ENCODE data around the gene EFCAB11.

EFCAB11 gene

DNA sequence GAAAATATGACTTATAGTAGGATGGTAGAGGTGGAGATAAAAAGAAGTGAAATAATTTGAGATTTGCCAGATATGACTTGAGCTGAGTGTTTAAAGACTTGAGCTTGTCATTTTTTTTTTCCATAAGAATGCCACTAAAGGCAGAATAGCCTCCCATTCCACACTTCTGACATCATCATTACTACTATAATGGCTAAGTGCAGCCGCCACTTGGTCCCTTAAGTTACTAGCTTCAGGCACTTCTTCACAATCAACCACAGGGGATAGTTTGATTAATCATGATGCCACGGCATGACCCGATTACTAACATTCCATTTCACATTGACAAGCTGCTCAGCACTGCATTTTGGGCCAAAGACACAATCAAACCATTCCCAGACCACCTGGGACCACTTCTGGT, 127.9 kb downstream of the EFCAB11 start:
- no peak for DNase-seq (ENCODE audit: low read depth in 4 of 4, low spot score in 1 of 4)

DNA sequence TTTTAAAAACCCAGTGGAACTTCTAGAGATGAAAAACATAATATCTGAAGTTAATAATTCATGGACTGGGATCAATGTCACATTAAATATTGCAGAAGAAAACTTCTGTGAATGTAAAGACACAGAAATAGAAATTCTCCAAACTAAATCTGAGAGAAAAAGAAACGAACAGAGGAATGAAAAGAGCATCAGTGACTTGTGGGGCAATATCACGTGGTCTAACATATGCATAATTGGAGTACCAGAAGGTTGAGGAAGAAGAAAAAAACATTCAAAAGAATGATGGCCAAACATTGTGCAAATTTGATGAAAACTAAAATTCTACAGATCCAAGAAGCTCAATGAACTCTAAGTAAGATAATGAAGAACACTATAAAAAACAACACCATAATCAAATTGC, 130.8 kb downstream of the EFCAB11 start:
- no peak for DNase-seq (ENCODE audit: low read depth in 4 of 4, low spot score in 1 of 4)

DNA sequence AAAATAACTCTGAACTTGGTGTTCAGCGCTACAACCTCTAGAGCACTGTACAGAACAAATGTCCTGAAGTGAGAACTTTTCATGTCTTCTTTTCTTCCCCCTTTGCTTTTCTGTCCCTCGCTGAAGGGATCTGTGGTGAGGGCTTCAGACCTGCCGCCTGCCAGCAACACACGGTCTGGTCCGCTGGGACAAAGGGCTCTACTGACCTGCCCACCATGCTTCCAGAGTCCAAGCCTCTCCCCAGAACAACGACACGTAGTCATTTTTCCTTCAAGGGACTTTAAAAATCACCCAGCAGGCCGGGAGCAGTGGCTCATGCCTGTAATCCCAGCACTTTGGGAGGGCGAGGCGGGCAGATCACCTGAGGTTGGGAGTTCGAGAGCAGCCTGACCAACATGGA, 140.4 kb downstream of the EFCAB11 start:
- DNase-seq (ENCODE audit: low read depth in 4 of 4, low spot score in 1 of 4), result no peak

DNA sequence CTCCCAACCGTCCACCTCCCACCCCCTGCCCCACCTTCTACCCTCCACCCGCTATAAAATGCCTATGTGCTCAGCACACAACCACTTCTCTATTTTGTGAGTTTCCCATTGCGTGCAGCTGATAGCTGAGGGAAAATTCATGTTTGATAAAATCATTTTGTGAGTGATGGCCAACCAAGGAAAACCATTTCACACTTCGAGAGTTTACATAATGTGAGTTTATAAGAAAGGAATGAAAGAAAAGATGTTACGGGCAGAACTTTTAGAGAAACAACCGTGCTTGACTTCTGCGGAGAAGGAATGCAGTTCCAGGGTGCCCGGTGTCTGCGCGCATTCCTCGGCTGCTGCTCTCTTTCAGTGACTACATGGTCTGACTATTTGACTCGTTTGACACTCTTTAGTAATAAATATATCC, 140.9 kb downstream of the EFCAB11 start:
- DNase-seq (ENCODE audit: low read depth in 4 of 4, low spot score in 1 of 4), result no peak

DNA sequence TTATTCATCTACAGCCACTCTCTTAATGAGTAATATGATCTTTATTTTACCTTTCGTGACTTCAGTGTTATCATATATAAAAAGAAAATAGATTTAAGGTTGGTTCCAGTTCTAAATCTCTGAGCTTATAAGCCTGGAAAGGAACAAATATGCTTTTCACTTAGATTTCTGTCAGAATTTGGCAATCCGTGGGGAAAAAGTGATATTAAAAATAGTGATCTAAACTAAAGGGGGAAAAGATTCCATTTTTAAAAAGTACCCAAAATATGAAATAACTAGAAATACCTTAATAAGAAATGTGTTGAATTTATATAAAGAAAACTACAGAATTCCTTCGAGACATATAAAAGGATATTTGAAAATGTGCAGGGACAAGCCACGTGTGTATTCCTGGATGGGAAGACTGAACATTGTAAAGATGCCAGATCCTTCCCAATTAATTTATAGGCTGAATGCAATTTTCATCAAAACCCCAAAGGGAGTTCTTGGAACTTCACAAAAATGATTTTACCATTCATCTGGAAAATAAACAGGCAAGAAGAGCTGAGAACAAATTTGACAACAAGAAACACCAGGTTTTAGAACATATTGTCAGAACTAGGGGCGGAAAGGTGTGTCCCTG, 142.5 kb downstream of the EFCAB11 start:
- DNase-seq (ENCODE audit: low read depth in 4 of 4, low spot score in 1 of 4), result no peak

DNA sequence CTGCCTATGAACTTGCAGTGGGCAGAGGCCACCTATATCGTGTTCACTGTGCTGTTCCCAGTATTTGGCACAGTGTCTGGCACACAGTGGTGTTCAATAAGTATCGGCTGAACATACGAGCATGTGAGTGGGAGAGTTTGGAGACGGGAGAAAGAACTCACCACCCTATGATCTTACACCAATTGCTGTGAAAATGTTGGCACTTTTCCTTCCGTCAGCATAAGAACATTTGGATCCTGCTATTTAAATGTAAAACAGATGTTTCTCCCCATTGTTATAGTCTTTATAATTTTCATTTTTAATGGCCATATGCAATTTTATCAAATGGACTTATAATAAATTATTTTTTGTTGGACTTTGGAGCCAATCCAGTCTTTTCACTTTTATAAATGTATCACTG, 144.4 kb downstream of the EFCAB11 start:
- DNase-seq (ENCODE audit: low read depth in 4 of 4, low spot score in 1 of 4), result no peak

DNA sequence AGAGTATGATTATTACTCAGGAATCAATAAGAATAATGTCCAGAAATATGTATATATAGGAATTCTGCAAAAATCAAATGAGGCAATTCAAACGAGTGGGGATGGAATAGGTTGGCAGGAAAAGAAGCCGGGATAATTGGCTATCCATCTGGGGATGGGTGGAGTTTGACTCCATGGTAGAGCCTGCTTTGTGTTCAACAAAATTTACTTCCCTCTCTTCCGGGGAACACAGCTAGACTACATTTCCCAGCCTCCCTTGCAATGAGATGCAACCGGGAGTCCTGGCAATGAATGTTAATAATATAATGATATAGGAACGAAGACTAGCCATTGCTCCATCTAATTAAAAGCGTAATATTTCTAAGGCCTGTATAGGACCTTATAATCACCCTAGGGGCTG, 146.6 kb downstream of the EFCAB11 start:
- no peak for DNase-seq (ENCODE audit: low read depth in 4 of 4, low spot score in 1 of 4)

DNA sequence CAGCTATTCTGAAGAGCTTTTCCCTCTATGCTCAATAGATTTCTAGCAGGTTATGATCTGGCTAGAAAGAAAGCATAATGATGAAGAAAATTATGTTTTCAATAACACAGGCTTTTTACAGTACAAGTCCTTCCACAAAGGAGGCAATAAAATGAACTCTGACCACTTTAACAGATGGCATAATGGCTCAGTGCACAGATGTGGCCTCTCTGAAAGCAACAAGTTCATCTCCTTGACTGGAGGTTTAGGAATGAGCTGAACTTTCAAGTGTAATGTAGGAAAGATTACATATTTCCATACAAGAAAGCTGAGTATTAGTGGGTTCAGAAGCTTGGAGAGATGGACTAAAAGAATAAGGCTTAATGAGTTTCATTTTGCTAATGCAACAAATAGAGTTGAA, 147.4 kb downstream of the EFCAB11 start:
- DNase-seq (ENCODE audit: low read depth in 4 of 4, low spot score in 1 of 4), result no peak

DNA sequence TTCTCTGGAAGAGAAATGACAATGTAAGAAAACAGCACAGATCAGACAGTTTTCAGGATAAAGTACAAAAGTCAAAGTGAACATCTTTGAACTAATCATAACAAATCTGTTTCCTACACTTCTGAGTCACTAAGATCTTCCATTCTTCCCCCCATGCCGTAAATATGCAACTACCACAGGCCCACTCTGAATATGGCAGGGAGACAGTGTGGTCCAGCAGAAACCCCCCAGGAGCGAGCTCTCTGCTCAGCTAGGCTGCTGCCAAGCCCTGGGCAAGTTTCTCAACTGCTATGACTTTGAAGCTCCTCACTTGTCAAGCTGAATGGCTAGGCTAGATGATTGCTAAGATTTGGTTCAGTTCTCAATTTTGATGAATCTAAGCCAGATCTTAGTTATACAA, 148.1 kb downstream of the EFCAB11 start:
- DNase-seq (ENCODE audit: low read depth in 4 of 4, low spot score in 1 of 4), result no peak

DNA sequence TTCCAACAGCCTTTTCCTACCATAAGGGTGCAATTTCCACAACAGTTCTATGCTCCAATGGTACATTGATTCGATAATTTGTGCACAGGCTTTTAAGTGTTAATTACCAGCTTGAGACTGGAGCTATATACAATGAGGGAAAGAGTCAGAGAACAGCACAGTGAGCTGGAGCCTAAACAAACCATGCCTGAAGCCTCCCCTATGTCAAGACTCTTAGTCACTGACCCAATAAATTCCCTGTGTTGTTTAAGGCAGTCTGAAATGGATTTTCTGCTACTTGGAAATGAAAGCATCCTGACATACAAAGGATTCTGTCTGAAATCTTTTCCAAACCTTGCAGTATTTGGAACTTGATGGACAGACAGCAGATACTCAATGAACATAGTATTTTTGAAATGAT, 149.0 kb downstream of the EFCAB11 start:
- DNase-seq (ENCODE audit: low read depth in 4 of 4, low spot score in 1 of 4), result no peak

DNA sequence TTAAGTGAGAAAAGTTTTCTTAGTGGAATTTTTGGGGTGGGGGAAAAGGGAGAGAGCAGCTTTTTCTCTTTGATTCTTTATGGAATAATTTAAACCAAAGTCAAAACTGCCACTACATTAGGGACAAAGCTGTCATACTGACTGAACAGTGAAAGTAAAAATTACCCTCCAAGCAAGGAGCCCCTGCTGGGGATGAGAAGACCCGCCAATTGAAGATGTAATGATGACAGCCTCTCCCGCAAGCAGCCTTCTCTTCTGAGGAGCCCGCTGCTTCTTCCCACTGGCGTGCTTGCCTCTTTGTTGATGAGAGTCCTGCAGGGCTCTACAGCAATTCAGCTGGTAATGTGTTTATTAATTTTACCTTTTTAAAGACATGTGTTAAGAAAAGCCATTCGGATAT, 151.0 kb downstream of the EFCAB11 start:
- no peak for DNase-seq (ENCODE audit: low read depth in 4 of 4, low spot score in 1 of 4)

DNA sequence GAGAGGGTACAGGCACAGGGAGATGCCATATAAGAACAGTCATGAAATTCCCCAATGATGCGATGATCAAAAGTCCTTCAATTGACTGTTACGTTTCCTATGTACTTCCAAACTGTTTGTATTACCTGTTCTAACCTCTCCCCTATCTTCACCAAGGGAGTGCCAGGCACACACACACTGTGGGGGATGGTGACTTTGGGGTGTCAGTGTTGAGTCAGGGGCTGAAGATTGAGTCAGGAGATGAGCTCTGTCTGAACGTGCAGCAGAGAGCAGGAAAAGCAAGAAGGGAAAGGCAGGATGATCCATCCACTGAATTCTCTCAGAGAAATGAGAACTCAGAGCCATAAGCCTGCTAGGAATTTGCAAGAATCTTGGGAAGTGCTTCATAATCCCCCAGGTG, 153.4 kb downstream of the EFCAB11 start:
- DNase-seq (ENCODE audit: low read depth in 4 of 4, low spot score in 1 of 4), result no peak

DNA sequence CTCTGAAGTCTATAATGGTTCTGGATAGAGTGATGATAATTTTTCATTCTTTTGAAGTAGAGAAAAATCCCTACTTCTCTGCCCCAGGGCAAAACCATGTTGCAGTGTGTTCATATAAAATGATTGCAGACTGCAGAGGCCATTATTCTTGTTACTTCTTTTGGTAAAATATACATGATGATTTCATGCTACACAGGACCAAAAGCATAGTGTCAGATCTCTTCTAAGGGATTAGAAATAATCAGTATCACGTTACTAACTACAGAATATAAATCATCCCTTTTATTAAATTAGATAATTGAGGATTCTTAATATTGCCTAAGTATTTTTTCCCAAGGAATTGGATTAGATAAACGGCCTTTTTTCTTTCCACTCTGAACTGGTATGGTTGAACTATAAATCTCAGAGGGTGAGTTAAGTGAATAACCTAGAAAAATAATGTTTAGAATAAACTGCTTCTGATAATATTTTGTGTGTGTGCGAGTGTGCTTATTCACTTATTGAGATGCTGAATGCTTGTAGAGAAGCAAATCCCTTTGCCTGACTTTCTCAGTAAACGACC, 156.2 kb downstream of the EFCAB11 start:
- no peak for DNase-seq (ENCODE audit: low read depth in 4 of 4, low spot score in 1 of 4)

DNA sequence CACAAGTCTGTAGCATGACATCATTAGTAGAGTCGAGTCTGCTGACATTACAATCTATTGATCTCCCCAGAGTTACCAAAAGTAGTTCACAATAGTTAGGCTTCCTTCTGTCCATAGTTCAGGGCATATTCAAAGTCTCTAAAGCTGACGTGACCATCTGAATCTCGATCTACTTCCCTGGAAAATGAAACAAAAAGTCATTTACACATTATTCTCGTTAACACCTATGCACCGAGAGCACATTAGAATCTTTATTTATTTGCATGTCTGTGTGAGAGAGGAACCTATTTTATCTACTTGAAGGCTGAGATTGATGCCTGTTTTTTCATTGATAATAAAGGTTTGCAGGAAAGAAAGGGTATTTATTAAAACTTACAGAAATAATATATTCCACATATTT, 157.4 kb downstream of the EFCAB11 start:
- no peak for DNase-seq (ENCODE audit: low read depth in 4 of 4, low spot score in 1 of 4)

DNA sequence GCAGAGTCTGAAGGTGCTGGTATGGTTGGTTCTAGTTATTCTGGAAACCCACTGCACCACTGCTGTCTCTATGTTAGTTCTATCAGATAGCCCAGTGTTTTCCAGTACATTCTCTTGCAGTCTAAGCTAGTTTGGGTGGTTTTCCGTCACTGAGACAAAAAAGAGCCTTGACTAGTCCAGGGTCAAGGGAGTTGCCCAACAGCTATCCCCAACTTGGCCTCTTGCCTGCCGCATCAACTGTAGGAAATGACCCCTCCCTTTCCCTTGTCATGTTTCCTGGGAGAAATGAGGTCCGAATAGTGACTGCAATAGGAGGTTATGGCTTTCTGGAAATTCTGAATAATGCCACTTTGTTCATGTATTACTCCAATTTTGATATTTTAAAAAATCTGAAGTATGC, 160.4 kb downstream of the EFCAB11 start:
- DNase-seq (ENCODE audit: low read depth in 4 of 4, low spot score in 1 of 4), result no peak

DNA sequence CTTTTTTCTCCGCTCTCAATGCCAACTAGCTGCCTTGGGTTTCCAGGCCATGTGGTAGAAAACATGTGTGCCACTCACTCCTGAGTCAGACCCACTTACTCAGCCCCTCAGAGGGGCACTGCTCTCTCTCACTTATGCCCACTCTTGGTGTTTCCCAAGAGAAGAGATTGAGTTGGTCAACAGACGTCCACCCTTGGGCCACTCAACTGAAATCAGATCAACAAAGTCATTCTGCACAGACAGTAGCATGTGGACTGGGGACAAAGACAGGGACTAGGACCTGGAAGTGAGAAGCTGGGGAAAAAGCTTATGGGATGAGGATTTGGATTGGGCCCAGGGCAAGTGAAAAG, 161.2 kb downstream of the EFCAB11 start:
- DNase-seq (ENCODE audit: low read depth in 4 of 4, low spot score in 1 of 4), result no peak

DNA sequence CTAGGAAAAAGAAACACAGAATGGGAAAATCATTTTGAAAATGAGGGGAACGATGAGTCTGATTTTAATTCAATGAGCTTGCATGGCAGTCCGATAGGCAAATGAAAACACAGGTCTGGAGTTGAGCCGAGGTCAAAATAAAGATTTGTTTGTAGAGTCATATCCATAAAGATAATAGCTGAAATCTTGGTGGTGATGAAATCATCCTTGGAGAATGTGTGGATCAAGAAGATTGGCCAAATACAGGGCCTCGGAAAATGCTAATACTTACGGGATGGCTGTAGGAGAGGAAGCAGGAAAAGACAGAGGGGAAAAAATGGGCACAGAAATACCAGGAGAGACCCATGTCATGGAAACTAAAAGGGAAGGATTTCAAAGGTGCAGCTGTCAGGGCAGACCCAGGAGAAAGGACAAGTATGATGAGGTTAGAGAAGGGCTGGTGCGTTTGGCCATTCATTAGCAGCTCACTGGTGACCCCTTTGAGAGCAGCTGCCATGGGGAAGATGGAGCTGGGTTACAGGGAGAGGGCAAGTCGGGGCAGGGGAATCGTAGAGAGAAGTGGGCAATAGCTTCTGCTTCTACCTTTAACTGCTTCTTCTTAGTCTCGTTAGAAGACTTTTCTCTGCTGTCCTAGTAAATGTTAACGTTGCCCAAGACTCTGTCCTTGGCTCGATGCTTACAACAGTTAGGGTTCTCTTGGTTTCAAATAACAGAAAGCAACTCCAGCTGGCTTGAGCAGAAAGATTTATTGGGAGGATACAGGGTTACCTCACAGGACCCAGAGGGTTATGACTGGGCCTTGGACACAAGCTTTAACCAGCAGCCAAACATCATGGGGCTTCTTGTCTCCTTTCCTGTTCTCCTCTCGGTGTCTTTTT, 161.8 kb downstream of the EFCAB11 start:
- DNase-seq (ENCODE audit: low read depth in 4 of 4, low spot score in 1 of 4), result no peak

DNA sequence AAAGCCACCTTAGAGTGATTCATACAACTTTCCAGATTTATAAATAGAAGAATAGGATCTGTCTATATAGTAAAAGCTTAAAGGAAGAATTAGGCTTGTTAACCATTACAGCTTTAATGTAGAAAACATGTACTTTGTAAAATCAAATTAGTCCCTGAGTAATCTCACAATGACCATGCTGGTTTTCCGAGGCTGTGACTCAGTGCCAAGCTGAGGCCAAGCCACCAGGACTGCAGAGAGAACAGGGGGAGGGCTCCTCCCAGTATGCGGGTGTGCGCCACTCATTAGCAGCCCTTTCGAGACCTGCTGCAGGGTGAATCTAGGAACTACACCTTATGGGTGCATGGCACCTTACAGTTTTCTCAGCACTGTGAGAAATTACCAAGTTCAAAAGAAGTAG, 167.0 kb downstream of the EFCAB11 start:
- no peak for DNase-seq (ENCODE audit: low read depth in 4 of 4, low spot score in 1 of 4)

DNA sequence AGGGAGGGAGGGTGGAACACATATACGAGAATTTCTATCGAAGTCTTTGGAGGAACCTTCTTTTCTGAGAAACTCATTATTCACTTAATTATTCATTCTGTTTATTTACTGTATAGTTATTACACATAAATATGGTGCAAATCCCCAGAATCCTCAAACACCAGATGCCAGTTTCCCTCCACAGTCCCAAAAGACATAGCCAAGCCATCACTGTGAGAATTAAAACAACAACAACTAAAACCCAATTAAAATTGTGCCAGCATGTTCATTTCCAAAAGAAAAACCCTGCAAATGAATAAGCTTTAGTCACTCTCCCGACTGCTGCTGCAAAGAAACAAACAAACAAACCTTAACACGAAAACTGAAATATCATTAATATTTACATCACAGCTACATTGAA, 173.5 kb downstream of the EFCAB11 start:
- DNase-seq (ENCODE audit: low read depth in 4 of 4, low spot score in 1 of 4), result no peak

DNA sequence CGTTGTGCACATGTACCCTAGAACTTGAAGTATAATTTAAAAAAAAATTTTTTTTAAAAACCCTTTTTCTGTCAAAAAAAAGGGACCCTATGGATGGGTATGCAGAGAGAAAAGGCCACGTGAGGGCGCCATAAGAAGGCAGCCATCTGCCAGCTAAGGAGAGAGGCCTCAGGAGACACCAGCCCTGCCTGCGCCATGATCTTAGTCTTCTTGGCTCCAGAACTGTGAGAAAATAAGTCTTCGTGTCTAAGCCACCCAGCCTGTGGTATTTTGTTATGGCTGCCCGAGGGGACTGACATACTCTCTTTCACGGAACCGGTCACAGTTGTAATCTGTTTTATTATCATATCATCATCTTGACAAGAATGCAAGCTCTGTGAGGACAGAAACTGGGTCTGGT, 174.8 kb downstream of the EFCAB11 start:
- DNase-seq (ENCODE audit: low read depth in 4 of 4, low spot score in 1 of 4), result no peak

DNA sequence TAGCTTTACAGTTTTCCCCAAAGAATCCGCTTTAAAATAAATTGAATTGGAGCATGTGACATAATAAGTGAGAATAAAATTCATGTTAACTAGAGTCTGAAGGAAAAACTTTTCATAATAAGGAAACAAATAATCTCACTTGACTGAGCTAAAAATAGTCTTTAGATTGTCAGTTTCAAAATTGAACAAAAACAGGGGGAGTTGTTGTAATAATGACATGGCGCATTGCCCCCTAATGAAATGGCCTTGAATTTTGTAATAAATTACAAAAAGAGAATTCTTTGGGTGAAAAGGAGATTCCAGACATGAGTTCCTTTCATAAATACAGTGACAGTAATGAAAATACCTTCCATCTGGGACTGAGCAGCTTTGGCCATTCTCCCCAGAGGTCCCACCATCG, 178.6 kb downstream of the EFCAB11 start:
- no peak for DNase-seq (ENCODE audit: low read depth in 4 of 4, low spot score in 1 of 4)

DNA sequence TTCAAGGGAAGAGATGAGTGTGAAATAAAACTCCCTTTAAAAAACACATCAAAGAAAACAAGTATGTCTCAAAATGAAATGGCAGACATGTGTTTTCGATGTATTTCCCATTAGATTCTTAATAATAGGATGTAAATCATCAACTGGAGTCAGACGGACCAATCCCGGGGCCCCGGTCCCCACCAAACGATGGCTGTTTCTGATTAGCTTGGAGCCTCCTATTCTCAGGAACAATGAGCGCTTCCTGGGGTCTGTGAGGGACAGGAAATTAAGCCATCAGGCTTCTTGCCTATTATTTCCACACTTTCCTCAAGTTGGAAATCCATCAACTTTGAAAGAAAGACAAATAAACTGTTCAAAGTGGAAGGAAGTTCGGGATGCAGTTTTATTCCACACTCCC, 179.4 kb downstream of the EFCAB11 start:
- no peak for DNase-seq (ENCODE audit: low read depth in 4 of 4, low spot score in 1 of 4)

Data from stimulated activated CD4-positive, alpha-beta T cell treated with anti-CD3 and anti-CD28 coated beads, Interleukin-1b, Interleukin-23, amount 100 ng/mL, for 24 hours (primary cell).